Lower lobe of right lung (tissue), 2 donors: Measurements from ENCODE around the gene PRODH2. TPM values are rescaled to one million over a fixed set of nuclear protein-coding genes. Genes with fewer than 3 reads are reported as not detected.

ENCODE experiments used
- ATAC-seq, 2 donors: fragments of 200-7000 bp; cut with Tn5 transposase; one replicate each; pipeline ENCODE4 v1.9.1; 2020 to 2022; ENCODE audit warnings: mild to moderate bottlenecking in 2 of 2, moderate library complexity in 2 of 2
- DNase-seq: peaks from one replicate; pipeline ENCODE4 v3.0.0-alpha.2; 2020
- H3K27ac ChIP-seq: fragments of 200-600 bp; one replicate; pipeline ENCODE4 v1.8.0; 2022
- H3K27me3 ChIP-seq: fragments of 200-600 bp; one replicate; pipeline ENCODE4 v1.8.0; 2022; ENCODE audit warnings: low read depth
- H3K36me3 ChIP-seq: fragments of 200-600 bp; one replicate; pipeline ENCODE4 v1.8.0; 2022; ENCODE audit warnings: mild to moderate bottlenecking
- H3K4me1 ChIP-seq: fragments of 200-600 bp; one replicate; pipeline ENCODE4 v1.8.0; 2022
- H3K4me3 ChIP-seq: fragments of 200-600 bp; one replicate; pipeline ENCODE4 v1.8.0; 2022; ENCODE audit warnings: mild to moderate bottlenecking
- H3K9me3 ChIP-seq: fragments of 200-600 bp; one replicate; pipeline ENCODE4 v1.8.0; 2022
- intact Hi-C: fragments of 100-400 bp; cut with DNase I; formaldehyde crosslinking; loops from one replicate; pipeline ENCODE4 v1.11.0; 2022
- total RNA-seq: library from RNA; stranded (reverse); fragmentation: NEBNext Ultra II Directional; extraction: Animal tissue kit (Norgen Biotek cat#: 25700); gene quantifications from one replicate; pipeline ENCODE4 v1.2.1, GENCODE V29; 2021
- TF ChIP-seq, protein P1 (sequence below): fragments of 200-600 bp; IDR thresholded peaks from one replicate; pipeline ENCODE4 v1.8.0; 2022; ENCODE audit warnings: antibody characterized with exemption, mild to moderate bottlenecking
- donor health status: DM: no; HTN: yes; CAD: no; lungs with severe emphysema.

Gene PRODH2
- total RNA-seq, 1 donor from 2014 or later: not detected

- H3K27ac ChIP-seq: no peak overlapping the region
- intact Hi-C loops: no loop called here
Observed at GRCh38 chr19:35811317-35812219, 1.1 kb downstream of the PRODH2 start.

DNA sequence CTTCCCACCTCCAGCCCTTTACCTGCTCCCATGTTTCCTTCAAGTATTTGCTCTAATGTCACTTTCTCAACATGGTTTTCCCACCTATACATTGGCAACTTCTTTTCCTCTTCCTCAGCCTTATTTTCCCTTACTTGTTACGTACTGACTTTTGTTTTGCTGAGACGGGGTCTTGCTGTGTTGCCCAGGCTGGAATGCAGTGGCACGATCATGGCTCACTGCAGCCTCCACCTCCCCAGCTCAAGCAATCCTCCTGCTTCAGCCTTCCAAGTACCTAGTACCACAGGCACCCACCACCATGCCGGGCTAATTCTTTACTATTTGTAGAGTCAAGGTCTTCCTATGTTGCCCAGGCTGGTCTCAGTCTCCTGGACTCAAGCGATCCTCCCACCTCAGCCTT, 5.0 kb downstream of the PRODH2 start:
- intact Hi-C loops: no loop called here
- Histone ChIP-seq H3K27me3 (peaks cover 12% of the 10 kb centered on the region), H3K27ac (no peak overlapping the region), H3K4me3 (no peak overlapping the region), H3K4me1 (no peaks in the 10 kb centered on the region), H3K36me3 (no peaks in the 10 kb centered on the region), H3K9me3 (no peaks in the 10 kb centered on the region)
- ATAC-seq (no peak), DNase-seq (no peak)
- TF ChIP-seq, protein P1, sequence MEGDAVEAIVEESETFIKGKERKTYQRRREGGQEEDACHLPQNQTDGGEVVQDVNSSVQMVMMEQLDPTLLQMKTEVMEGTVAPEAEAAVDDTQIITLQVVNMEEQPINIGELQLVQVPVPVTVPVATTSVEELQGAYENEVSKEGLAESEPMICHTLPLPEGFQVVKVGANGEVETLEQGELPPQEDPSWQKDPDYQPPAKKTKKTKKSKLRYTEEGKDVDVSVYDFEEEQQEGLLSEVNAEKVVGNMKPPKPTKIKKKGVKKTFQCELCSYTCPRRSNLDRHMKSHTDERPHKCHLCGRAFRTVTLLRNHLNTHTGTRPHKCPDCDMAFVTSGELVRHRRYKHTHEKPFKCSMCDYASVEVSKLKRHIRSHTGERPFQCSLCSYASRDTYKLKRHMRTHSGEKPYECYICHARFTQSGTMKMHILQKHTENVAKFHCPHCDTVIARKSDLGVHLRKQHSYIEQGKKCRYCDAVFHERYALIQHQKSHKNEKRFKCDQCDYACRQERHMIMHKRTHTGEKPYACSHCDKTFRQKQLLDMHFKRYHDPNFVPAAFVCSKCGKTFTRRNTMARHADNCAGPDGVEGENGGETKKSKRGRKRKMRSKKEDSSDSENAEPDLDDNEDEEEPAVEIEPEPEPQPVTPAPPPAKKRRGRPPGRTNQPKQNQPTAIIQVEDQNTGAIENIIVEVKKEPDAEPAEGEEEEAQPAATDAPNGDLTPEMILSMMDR: no peak

More at GRCh38 chr19:35811317-35812219, 1.1 kb downstream of the PRODH2 start:
- Histone ChIP-seq H3K4me1 (no peaks in the 10 kb centered on the region), H3K9me3 (no peaks in the 10 kb centered on the region), H3K4me3 (no peak overlapping the region), H3K36me3 (no peaks in the 10 kb centered on the region), H3K27me3 (peaks cover 15% of the 10 kb centered on the region)
- ATAC-seq (peak in 1 of 2 donors; percentile 47), DNase-seq (no peak)
- TF ChIP-seq, protein P1: no peak

GRCh38 chr19:35806597-35806996, 6.0 kb downstream of the PRODH2 start:
- peaks cover 6% of the 10 kb centered on the region for H3K27me3 ChIP-seq
- H3K4me3 ChIP-seq: no peak overlapping the region
- TF ChIP-seq, protein P1: no peak
- no peaks in the 10 kb centered on the region for H3K36me3 ChIP-seq
- no peak overlapping the region for H3K27ac ChIP-seq
- DNase-seq (no peak), ATAC-seq (no peak)
- no peaks in the 10 kb centered on the region for H3K9me3 ChIP-seq
- intact Hi-C loops: no loop called here
- no peaks in the 10 kb centered on the region for H3K4me1 ChIP-seq

DNA sequence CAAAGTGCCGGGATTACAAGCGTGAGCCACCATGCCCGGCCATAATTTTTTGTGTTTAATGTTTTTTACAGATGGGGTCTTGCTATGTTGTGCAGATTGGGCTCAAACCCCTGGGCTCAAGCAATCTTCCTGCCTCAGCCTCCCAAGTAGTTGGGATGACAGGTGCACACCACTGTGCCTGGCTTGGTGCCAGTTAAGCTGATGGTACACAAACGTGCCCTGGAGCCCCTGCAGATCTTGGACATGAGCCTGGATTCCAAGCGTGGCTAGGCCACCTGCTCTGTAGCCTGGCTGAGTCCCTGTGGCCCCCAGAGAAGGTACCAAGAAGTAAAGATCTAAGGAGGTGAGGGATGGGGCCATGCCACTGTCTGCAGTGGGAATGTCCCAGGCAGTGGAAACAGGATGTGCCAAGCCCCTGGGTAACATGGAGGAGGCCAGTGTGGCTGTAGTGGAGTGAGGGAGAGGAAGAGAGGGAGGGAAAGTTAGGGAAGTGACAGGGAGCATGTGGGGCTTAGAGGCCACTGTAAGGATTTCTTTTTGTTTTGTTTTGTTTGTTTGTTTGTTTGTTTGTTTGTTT, 7.0 kb downstream of the PRODH2 start:
- H3K4me1 ChIP-seq: no peaks in the 10 kb centered on the region
- H3K9me3 ChIP-seq: no peaks in the 10 kb centered on the region
- intact Hi-C loops: no loop called here
- ATAC-seq: no peak
- DNase-seq: no peak
- H3K36me3 ChIP-seq: no peaks in the 10 kb centered on the region
- H3K27ac ChIP-seq: no peak overlapping the region
- peaks cover 2% of the 10 kb centered on the region for H3K27me3 ChIP-seq
- TF ChIP-seq, protein P1: no peak
- H3K4me3 ChIP-seq: no peak overlapping the region

GRCh38 chr19:35801828-35802227, 10.8 kb downstream of the PRODH2 start:
- ATAC-seq (no peak), DNase-seq (no peak)
- TF ChIP-seq, protein P1: no peak
- Histone ChIP-seq H3K27ac (no peak overlapping the region), H3K4me1 (no peaks in the 10 kb centered on the region), H3K4me3 (no peak overlapping the region), H3K9me3 (no peaks in the 10 kb centered on the region), H3K27me3 (peaks cover 27% of the 10 kb centered on the region), H3K36me3 (no peaks in the 10 kb centered on the region)
- intact Hi-C loops: no loop called here
